ENCODE data around the gene UNC80. TPM values are rescaled to one million over a fixed set of nuclear protein-coding genes. Genes with fewer than 3 reads are reported as not detected.

Gene UNC80
- total and polyA plus RNA-seq, 2 of the 13 experiments (the other 11 are each of a cell fraction or from before 2014, with no cell fraction given) = not detected

GRCh38 chr2:209771474-209772289 is at the start of gene UNC80 (continued):
- TF ChIP-seq HIC2 (CRISPR knock-in tag; IDR thresholded peaks at IDR 0.05; ENCODE audit: low read depth) (0 out of 2 replicates have a peak, but pooled peaks have one; percentile 24), ZBTB42 (CRISPR knock-in tag; IDR thresholded peaks at IDR 0.05) (no peak), ZBTB8A (CRISPR knock-in tag; IDR thresholded peaks at IDR 0.05; ENCODE audit: borderline replicate concordance, low read depth) (no peak), ZBTB37 (CRISPR knock-in tag; IDR thresholded peaks at IDR 0.05) (no peak), ZNF234 (CRISPR knock-in tag; conservative IDR thresholded peaks at IDR 0.05) (0 out of 2 replicates have a peak, but pooled peaks have one; percentile 62), ZNF619 (CRISPR knock-in tag; IDR thresholded peaks at IDR 0.05) (no peak), E2F1 (CRISPR knock-in tag; IDR thresholded peaks at IDR 0.05) (peak; percentile 47; the same call in 1 of the 2 replicates), ZNF251 (CRISPR knock-in tag; IDR thresholded peaks at IDR 0.05) (peak; percentile 92; the same call in 1 of the 2 replicates), FOXK1 (CRISPR knock-in tag; IDR thresholded peaks at IDR 0.05; ENCODE audit: borderline replicate concordance, low read depth) (peak; percentile 87; the same call in 1 of the 2 replicates), TCF12 (IDR thresholded peaks at IDR 0.05) (no peak), TCF12 (CRISPR knock-in tag; IDR thresholded peaks at IDR 0.05) (peak; percentile 62; the same call in 1 of the 2 replicates), ZFP41 (CRISPR knock-in tag; IDR thresholded peaks at IDR 0.05; ENCODE audit: borderline replicate concordance) (peak; percentile 89; the same call in 1 of the 2 replicates), ZFP90 (CRISPR knock-in tag; IDR thresholded peaks at IDR 0.05; ENCODE audit: borderline replicate concordance) (peak; percentile 95), CEBPG (CRISPR knock-in tag; IDR thresholded peaks at IDR 0.05) (0 out of 2 replicates have a peak, but pooled peaks have one; percentile 43), KMT2B (CRISPR knock-in tag; IDR thresholded peaks at IDR 0.05) (peak; percentile 79; the same call in 1 of the 2 replicates), NKX3-1 (CRISPR knock-in tag; IDR thresholded peaks at IDR 0.05) (peak; percentile 96)
